B cell (primary cell): ENCODE measurements around the gene PANK1. TPM values are rescaled to one million over a fixed set of nuclear protein-coding genes. Genes with fewer than 3 reads are reported as not detected.

Experiments
- ATAC-seq: fragments of 200-7000 bp; cut with Tn5 transposase; one replicate; pipeline ENCODE4 v1.10.0; 2021; ENCODE audit warnings: low read depth, mild to moderate bottlenecking, moderate number of reproducible peaks, moderate library complexity
- CTCF ChIA-PET: fragments of 350-600 bp; sonication (Branson Sonifier 250); formaldehyde crosslinking; loops from one replicate; lab custom pipeline; 2021; ENCODE audit warnings: antibody characterized with exemption, inconsistent platforms; lab: Charles Lee
- POLR2A ChIA-PET: fragments of 350-600 bp; sonication (Branson Sonifier 250); formaldehyde crosslinking; loops from one replicate; lab custom pipeline; 2021; ENCODE audit warnings: antibody characterized with exemption; lab: Charles Lee
- DNase-seq: peaks from one replicate; pipeline ENCODE4 v3.0.0; 2013
- H2AFZ ChIP-seq: 2 replicates; pipeline ENCODE4 v1.6.1; 2012; ENCODE audit warnings: mild to moderate bottlenecking, low read depth, low read length; ENCODE audit not compliant: insufficient read depth, poor library complexity, severe bottlenecking
- H3K27ac ChIP-seq, 2 donors: 1 replicate in 1 of 2; 2 replicates in 1 of 2; pipeline ENCODE4 v1.5.1; 2012 to 2013; ENCODE audit warnings: low read length in 2 of 2, mild to moderate bottlenecking in 2 of 2, moderate library complexity in 1 of 2
- H3K27me3 ChIP-seq, 4 experiments: fragments of 200-600 bp in 1 of 4; sonication (generic) in 1 of 4; replicated peaks in 1 of 4; 1 replicate in 2 of 4; 2 replicates in 2 of 4; pipeline versions ENCODE4 v1.6.1 to v1.7.0; 2013 to 2016; ENCODE audit warnings: low read length in 3 of 4, mild to moderate bottlenecking in 2 of 4, mixed read lengths in 1 of 4, moderate library complexity in 1 of 4; ENCODE audit not compliant: insufficient read depth in 4 of 4, control insufficient read depth in 3 of 4; ENCODE audit errors: control extremely low read depth in 1 of 4
- H3K36me3 ChIP-seq, 2 experiments: replicated peaks in 1 of 2; 1 replicate in 1 of 2; 2 replicates in 1 of 2; pipeline versions ENCODE4 v1.6.1 to v1.7.1; 2013; ENCODE audit warnings: low read length in 1 of 2; ENCODE audit not compliant: insufficient read depth in 2 of 2, control insufficient read depth in 1 of 2; ENCODE audit errors: control extremely low read depth in 1 of 2, extremely low read depth in 1 of 2
- H3K4me1 ChIP-seq, 2 donors: fragments of 200-600 bp in 1 of 2; sonication (generic) in 1 of 2; 1 replicate in 1 of 2; 2 replicates in 1 of 2; pipeline versions ENCODE4 v1.5.1 to v1.6.1; 2013 to 2017; ENCODE audit warnings: low read length in 2 of 2; ENCODE audit not compliant: control insufficient read depth in 2 of 2, insufficient read depth in 2 of 2
- H3K4me2 ChIP-seq: replicated peaks from 2 replicates; pipeline ENCODE3; 2012; ENCODE audit warnings: mild to moderate bottlenecking, low read depth, low read length; ENCODE audit not compliant: poor library complexity, severe bottlenecking
- H3K4me3 ChIP-seq, 5 experiments: fragments of 200-600 bp in 1 of 5; sonication (generic) in 1 of 5; 1 replicate in 3 of 5; 2 replicates in 2 of 5; pipeline versions ENCODE4 v1.5.1 to v1.7.0; 2011 to 2016; ENCODE audit warnings: low read length in 4 of 5, mild to moderate bottlenecking in 4 of 5, low read depth in 2 of 5, control low read depth in 1 of 5, moderate library complexity in 1 of 5; ENCODE audit not compliant: insufficient read depth in 1 of 5; ENCODE audit errors: control extremely low read depth in 1 of 5, extremely low read depth in 1 of 5
- H3K79me2 ChIP-seq: fragments of 200-600 bp; sonication (generic); one replicate; pipeline ENCODE4 v1.6.0; 2016; ENCODE audit warnings: low read length; ENCODE audit not compliant: control insufficient read depth, insufficient read depth
- H3K9ac ChIP-seq: fragments of 200-600 bp; sonication (generic); 2 replicates; pipeline ENCODE4 v1.6.1; 2017; ENCODE audit warnings: mild to moderate bottlenecking, low read length, moderate library complexity
- H3K9me3 ChIP-seq, 3 donors: one replicate each; pipeline versions ENCODE4 v1.6.1 to v1.7.1; 2013; ENCODE audit warnings: low read length in 2 of 3; ENCODE audit not compliant: control insufficient read depth in 2 of 3, insufficient read depth in 1 of 3; ENCODE audit errors: control extremely low read depth in 1 of 3
- H4K20me1 ChIP-seq: 2 replicates; pipeline ENCODE4 v1.6.0; 2012; ENCODE audit warnings: mild to moderate bottlenecking, low read length; ENCODE audit not compliant: insufficient read depth, control insufficient read depth, poor library complexity, severe bottlenecking
- H3K27ac Mint-ChIP-seq: one replicate; pipeline ENCODE4 v1.8.0; 2021; ENCODE audit warnings: mixed read lengths
- H3K27me3 Mint-ChIP-seq: one replicate; pipeline ENCODE4 v1.8.0; 2021; ENCODE audit warnings: mixed read lengths
- H3K4me1 Mint-ChIP-seq: one replicate; pipeline ENCODE4 v1.8.0; 2021; ENCODE audit warnings: mixed read lengths
- H3K4me3 Mint-ChIP-seq: one replicate; pipeline ENCODE4 v1.8.0; 2021; ENCODE audit warnings: mixed read lengths
- H3K9me3 Mint-ChIP-seq: one replicate; pipeline ENCODE4 v1.8.0; 2022; ENCODE audit warnings: mixed read lengths; ENCODE audit not compliant: insufficient read depth
- CTCF ChIP-seq: fragments of 200-600 bp; IDR thresholded peaks from one replicate; pipeline ENCODE4 v1.8.0; 2022; ENCODE audit warnings: antibody characterized with exemption, mild to moderate bottlenecking
- EZH2 ChIP-seq: IDR thresholded peaks from 2 replicates; pipeline ENCODE4 v1.6.1; 2012; ENCODE audit warnings: borderline replicate concordance, low read depth, mild to moderate bottlenecking, moderate library complexity, low read length; ENCODE audit not compliant: insufficient read depth, poor library complexity, severe bottlenecking
- WGBS: methylation state at CpG from one replicate; pipeline ENCODE4 v1.1.5; 2013; ENCODE audit warnings: missing lambda C conversion rate; ENCODE audit not compliant: insufficient coverage; 5-methylcytosine and 5-hydroxymethylcytosine counted together
- intact Hi-C: fragments of 100-400 bp; cut with micrococcal nuclease; formaldehyde crosslinking; loops from one replicate; pipeline ENCODE4 v1.10.0; 2022
- polyA plus RNA-seq: library from polyadenylated mRNA; depleted of rRNA; stranded (reverse); fragments of >200 nt; gene quantifications from 2 replicates; pipeline ENCODE4 v1.2.3, GENCODE V29; 2012
- total RNA-seq, 2 donors: library from RNA; stranded (reverse); fragments of 120-200 nt in 1 of 2; gene quantifications; 1 replicate in 1 of 2; 2 replicates in 1 of 2; pipeline versions ENCODE4 v1.2.3 to v1.2.4, GENCODE V29; 2013 to 2022

The PANK1 gene
- total and polyA plus RNA-seq, 2 donors (not counting 1 experiment from before 2014, with no cell fraction given): 0.31 to 2.9 TPM

- Histone ChIP-seq H4K20me1 (no peaks in the 10 kb centered on the region), H3K9me3 (no peaks in the 10 kb centered on the region), H3K27me3 (no peaks in the 10 kb centered on the region), H3K36me3 (no peaks in the 10 kb centered on the region), H3K79me2 (no peaks in the 10 kb centered on the region), H3K4me3 (no peak overlapping the region), H2AFZ (no peak overlapping the region), H3K4me2 (no peak overlapping the region), H3K27ac (no peak overlapping the region), H3K4me1 (no peaks in the 10 kb centered on the region), H3K9ac (no peak overlapping the region)
- ChIA-PET POLR2A (no interaction called here), CTCF (no interaction called here)
- DNase-seq: no peak
- Mint-ChIP-seq H3K27ac (no peak overlapping the region), H3K4me3 (no peak overlapping the region), H3K27me3 (no peaks in the 10 kb centered on the region), H3K4me1 (no peaks in the 10 kb centered on the region), H3K9me3 (no peaks in the 10 kb centered on the region)
- 96% methylated on average over 3 of the region's 5 CpGs for WGBS
- TF ChIP-seq EZH2: no peak
- no peak for TF ChIP-seq CTCF
- intact Hi-C loops: no loop called here
- ATAC-seq: no peak
Observed at GRCh38 chr10:89591111-89591795, 53.8 kb downstream of the PANK1 start.

GRCh38 chr10:89590326-89590725 lies 54.7 kb downstream of the PANK1 start:
- intact Hi-C loops: no loop called here
- Mint-ChIP-seq H3K4me3 (no peak overlapping the region), H3K27me3 (no peaks in the 10 kb centered on the region), H3K4me1 (no peaks in the 10 kb centered on the region), H3K9me3 (no peaks in the 10 kb centered on the region), H3K27ac (no peak overlapping the region)
- H3K27ac ChIP-seq: no peak overlapping the region
- no CpG with 5 or more reads among the region's 3 CpGs for WGBS
- TF ChIP-seq CTCF (no peak), EZH2 (no peak)
- CTCF ChIA-PET: no interaction called here
- no peaks in the 10 kb centered on the region for H3K4me1 ChIP-seq
- H4K20me1 ChIP-seq: no peaks in the 10 kb centered on the region
- no peak overlapping the region for H3K4me3 ChIP-seq
- no peaks in the 10 kb centered on the region for H3K36me3 ChIP-seq
- H3K27me3 ChIP-seq: no peaks in the 10 kb centered on the region
- no peak for ATAC-seq
- no peaks in the 10 kb centered on the region for H3K9me3 ChIP-seq
- H2AFZ ChIP-seq: no peak overlapping the region
- H3K79me2 ChIP-seq: no peaks in the 10 kb centered on the region
- POLR2A ChIA-PET: no interaction called here
- DNase-seq: no peak
- no peak overlapping the region for H3K9ac ChIP-seq
- H3K4me2 ChIP-seq: no peak overlapping the region
